Neural cell (in vitro differentiated cells): ENCODE data around the gene ABCG2. TPM values are rescaled to one million over a fixed set of nuclear protein-coding genes. Genes with fewer than 3 reads are reported as not detected.

Experiments
- H2AFZ ChIP-seq: fragments of 200-600, 300-800 bp; sonication (generic), shearing (Covaris generic); 2 replicates; pipeline ENCODE4 v1.6.0; 2014; ENCODE audit warnings: low read depth, mild to moderate bottlenecking, antibody characterized with exemption, low read length, moderate library complexity
- H3F3A ChIP-seq: fragments of 200-600 bp; shearing (Covaris generic); 2 replicates; pipeline ENCODE4 v1.6.1; 2016; ENCODE audit warnings: mild to moderate bottlenecking, moderate library complexity, mixed read lengths, antibody characterized with exemption, low read length; ENCODE audit not compliant: insufficient read depth, poor library complexity, severe bottlenecking
- H3K27ac ChIP-seq: fragments of 200-600, 300-800 bp; sonication (generic), shearing (Covaris generic); 2 replicates; pipeline ENCODE4 v1.5.1; 2014; ENCODE audit warnings: mild to moderate bottlenecking, low read length, moderate library complexity
- H3K27me3 ChIP-seq: fragments of 300-800, 200-600 bp; sonication (generic), shearing (Covaris generic); 2 replicates; pipeline ENCODE4 v1.6.0; 2014; ENCODE audit warnings: mild to moderate bottlenecking, low read depth, low read length, moderate library complexity; ENCODE audit not compliant: insufficient read depth
- H3K36me3 ChIP-seq: fragments of 300-800, 200-600 bp; sonication (generic), shearing (Covaris generic); 2 replicates; pipeline ENCODE4 v1.5.1; 2014; ENCODE audit warnings: mild to moderate bottlenecking, antibody characterized with exemption, low read length, moderate library complexity; ENCODE audit not compliant: insufficient read depth
- H3K4me2 ChIP-seq: fragments of 300-800, 200-600 bp; sonication (generic), shearing (Covaris generic); 2 replicates; pipeline ENCODE4 v1.6.0; 2014; ENCODE audit warnings: mild to moderate bottlenecking, low read length
- H3K4me3 ChIP-seq: fragments of 300-800, 200-600 bp; sonication (generic), shearing (Covaris generic); 2 replicates; pipeline ENCODE4 v1.5.1; 2014; ENCODE audit warnings: mild to moderate bottlenecking, low read length, moderate library complexity
- H3K79me2 ChIP-seq: fragments of 200-600 bp; shearing (Covaris generic); replicated peaks from 2 replicates; pipeline ENCODE4 v1.6.0; 2014; ENCODE audit warnings: mild to moderate bottlenecking, low read length, moderate library complexity; ENCODE audit not compliant: insufficient read depth
- H3K9ac ChIP-seq: fragments of 300-800, 200-600 bp; sonication (generic), shearing (Covaris generic); 2 replicates; pipeline ENCODE4 v1.6.1; 2016; ENCODE audit warnings: mild to moderate bottlenecking, low read length, mixed read lengths
- H3K9me2 ChIP-seq: fragments of 200-600 bp; shearing (Covaris generic); 2 replicates; pipeline ENCODE4 v1.6.1; 2016; ENCODE audit warnings: mild to moderate bottlenecking, low read length, mixed read lengths; ENCODE audit not compliant: insufficient read depth
- H3K9me3 ChIP-seq: fragments of 200-600, 300-800 bp; sonication (generic), shearing (Covaris generic); 2 replicates; pipeline ENCODE4 v1.6.1; 2016; ENCODE audit warnings: mild to moderate bottlenecking, mixed run types, low read length, moderate library complexity, mixed read lengths
- H4K20me1 ChIP-seq: fragments of 200-600 bp; shearing (Covaris generic); 2 replicates; pipeline ENCODE4 v1.6.1; 2016; ENCODE audit warnings: mild to moderate bottlenecking, mixed run types; ENCODE audit not compliant: insufficient read depth
- EP300 ChIP-seq: fragments of 450-650 bp; conservative IDR thresholded peaks from 2 replicates; pipeline ENCODE4 v1.6.1; 2014; ENCODE audit warnings: antibody characterized with exemption, mild to moderate bottlenecking, moderate library complexity; ENCODE audit not compliant: poor library complexity, severe bottlenecking
- EZH2 ChIP-seq: fragments of 200-600, 300-800 bp; shearing (Covaris generic), sonication (generic); IDR thresholded peaks from 2 replicates; pipeline ENCODE4 v1.6.1; 2014; ENCODE audit warnings: antibody characterized with exemption, low read length, borderline replicate concordance, mild to moderate bottlenecking; ENCODE audit not compliant: insufficient read depth, poor library complexity, severe bottlenecking
- MXI1 ChIP-seq: fragments of 450-650 bp; conservative IDR thresholded peaks from 2 replicates; pipeline ENCODE4 v1.6.1; 2014; ENCODE audit warnings: antibody characterized with exemption, mild to moderate bottlenecking; ENCODE audit not compliant: poor library complexity, severe bottlenecking
- POLR2AphosphoS5 ChIP-seq: IDR thresholded peaks from 2 replicates; pipeline ENCODE4 v1.6.1; 2012
- RAD21 ChIP-seq: fragments of 450-650 bp; conservative IDR thresholded peaks from 2 replicates; pipeline ENCODE4 v1.6.1; 2014; ENCODE audit warnings: antibody characterized with exemption, mild to moderate bottlenecking, moderate library complexity
- REST ChIP-seq: IDR thresholded peaks from 2 replicates; pipeline ENCODE4 v1.6.1; 2012; ENCODE audit warnings: borderline replicate concordance
- SMC3 ChIP-seq: fragments of 450-650 bp; conservative IDR thresholded peaks from 2 replicates; pipeline ENCODE4 v1.6.1; 2014; ENCODE audit warnings: antibody characterized with exemption, mild to moderate bottlenecking, moderate library complexity; ENCODE audit not compliant: poor library complexity
- TAF1 ChIP-seq: IDR thresholded peaks from 2 replicates; pipeline ENCODE4 v1.6.1; 2012; ENCODE audit warnings: low read depth
- polyA plus RNA-seq: library from polyadenylated mRNA; depleted of rRNA; stranded (reverse); fragments of >200 nt; gene quantifications from 2 replicates; pipeline ENCODE4 v1.2.3, GENCODE V29; 2014
- TF ChIP-seq, protein P1 (sequence below): fragments of 450-650 bp; IDR thresholded peaks from 2 replicates; pipeline ENCODE4 v1.5.1; 2014; ENCODE audit warnings: antibody characterized with exemption, mild to moderate bottlenecking, moderate library complexity; ENCODE audit not compliant: poor library complexity, severe bottlenecking

Gene ABCG2
- polyA plus RNA-seq, 1 donor from 2014 or later, result not detected

DNA sequence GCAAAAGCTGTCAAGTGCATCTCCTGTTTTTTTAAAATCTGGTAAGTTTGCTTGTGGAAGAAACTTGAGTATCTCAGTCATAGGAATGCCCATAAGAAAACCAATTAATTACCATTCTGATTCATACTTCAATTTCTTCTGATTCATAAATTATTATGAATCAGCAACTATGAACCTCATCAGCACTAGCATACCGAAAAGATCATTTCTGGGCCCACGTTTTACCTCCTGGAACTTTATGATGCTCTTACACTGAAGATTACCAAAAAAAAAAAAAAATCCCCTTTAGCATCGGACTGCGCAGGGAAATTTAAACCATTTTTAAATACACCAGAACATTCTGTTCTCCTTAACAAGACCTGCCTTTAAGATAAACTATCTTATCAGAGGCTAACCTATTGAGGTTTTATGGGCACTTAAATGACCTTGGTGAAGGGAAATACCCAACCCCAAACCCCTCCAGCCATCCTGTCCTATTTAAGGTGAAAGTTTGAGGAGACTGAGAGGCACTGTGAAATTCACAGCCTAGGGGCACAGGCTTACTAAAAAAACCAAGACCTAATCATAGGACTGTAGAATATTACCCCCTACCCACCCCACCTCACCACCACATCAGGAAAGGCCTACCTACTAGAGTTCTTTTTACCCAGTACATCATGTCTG is 38.2 kb upstream of the ABCG2 start:
- Histone ChIP-seq H3K9me3 (no peaks in the 10 kb centered on the region), H4K20me1 (no peaks in the 10 kb centered on the region), H3K4me2 (no peak overlapping the region), H3K4me3 (no peak overlapping the region), H2AFZ (no peak overlapping the region), H3K9ac (no peak overlapping the region), H3K79me2 (no peaks in the 10 kb centered on the region), H3F3A (no peaks in the 10 kb centered on the region), H3K27me3 (no peaks in the 10 kb centered on the region), H3K9me2 (no peaks in the 10 kb centered on the region), H3K27ac (no peak overlapping the region), H3K36me3 (no peaks in the 10 kb centered on the region)
- TF ChIP-seq EP300 (no peak), TAF1 (no peak), POLR2AphosphoS5 (no peak), EZH2 (no peak), SMC3 (no peak), REST (no peak), RAD21 (no peak), MXI1 (no peak)
- TF ChIP-seq, protein P1, sequence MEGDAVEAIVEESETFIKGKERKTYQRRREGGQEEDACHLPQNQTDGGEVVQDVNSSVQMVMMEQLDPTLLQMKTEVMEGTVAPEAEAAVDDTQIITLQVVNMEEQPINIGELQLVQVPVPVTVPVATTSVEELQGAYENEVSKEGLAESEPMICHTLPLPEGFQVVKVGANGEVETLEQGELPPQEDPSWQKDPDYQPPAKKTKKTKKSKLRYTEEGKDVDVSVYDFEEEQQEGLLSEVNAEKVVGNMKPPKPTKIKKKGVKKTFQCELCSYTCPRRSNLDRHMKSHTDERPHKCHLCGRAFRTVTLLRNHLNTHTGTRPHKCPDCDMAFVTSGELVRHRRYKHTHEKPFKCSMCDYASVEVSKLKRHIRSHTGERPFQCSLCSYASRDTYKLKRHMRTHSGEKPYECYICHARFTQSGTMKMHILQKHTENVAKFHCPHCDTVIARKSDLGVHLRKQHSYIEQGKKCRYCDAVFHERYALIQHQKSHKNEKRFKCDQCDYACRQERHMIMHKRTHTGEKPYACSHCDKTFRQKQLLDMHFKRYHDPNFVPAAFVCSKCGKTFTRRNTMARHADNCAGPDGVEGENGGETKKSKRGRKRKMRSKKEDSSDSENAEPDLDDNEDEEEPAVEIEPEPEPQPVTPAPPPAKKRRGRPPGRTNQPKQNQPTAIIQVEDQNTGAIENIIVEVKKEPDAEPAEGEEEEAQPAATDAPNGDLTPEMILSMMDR, result no peak

- no peak overlapping the region for H2AFZ ChIP-seq
- no peaks in the 10 kb centered on the region for H4K20me1 ChIP-seq
- no peak overlapping the region for H3K4me3 ChIP-seq
- H3K9me2 ChIP-seq, result no peaks in the 10 kb centered on the region
- H3K27me3 ChIP-seq, result no peaks in the 10 kb centered on the region
- no peak overlapping the region for H3K9ac ChIP-seq
- H3K36me3 ChIP-seq, result no peaks in the 10 kb centered on the region
- no peak overlapping the region for H3K27ac ChIP-seq
- H3K9me3 ChIP-seq, result no peaks in the 10 kb centered on the region
- H3K79me2 ChIP-seq, result no peaks in the 10 kb centered on the region
- TF ChIP-seq TAF1 (no peak), REST (no peak)
- no peak overlapping the region for H3K4me2 ChIP-seq
- no peaks in the 10 kb centered on the region for H3F3A ChIP-seq
Measured at GRCh38 chr4:88196013-88196365, 37.5 kb upstream of the ABCG2 start.
